RPMI7951 (cell line): ENCODE measurements around the gene PAN3. TPM values are rescaled to one million over a fixed set of nuclear protein-coding genes. Genes with fewer than 3 reads are reported as not detected.

Experiments
- DNase-seq: peaks from one replicate; pipeline ENCODE4 v3.0.0-alpha.2; 2012; ENCODE audit warnings: low read depth
- total RNA-seq: library from RNA; depleted of rRNA; stranded (reverse); fragments of >200 nt; shearing (Covaris generic); gene quantifications from 2 replicates; pipeline ENCODE4 v1.2.3, GENCODE V29; 2014

PAN3 gene
- total RNA-seq, 1 experiment from 2014 or later, result 10.9 TPM

DNA sequence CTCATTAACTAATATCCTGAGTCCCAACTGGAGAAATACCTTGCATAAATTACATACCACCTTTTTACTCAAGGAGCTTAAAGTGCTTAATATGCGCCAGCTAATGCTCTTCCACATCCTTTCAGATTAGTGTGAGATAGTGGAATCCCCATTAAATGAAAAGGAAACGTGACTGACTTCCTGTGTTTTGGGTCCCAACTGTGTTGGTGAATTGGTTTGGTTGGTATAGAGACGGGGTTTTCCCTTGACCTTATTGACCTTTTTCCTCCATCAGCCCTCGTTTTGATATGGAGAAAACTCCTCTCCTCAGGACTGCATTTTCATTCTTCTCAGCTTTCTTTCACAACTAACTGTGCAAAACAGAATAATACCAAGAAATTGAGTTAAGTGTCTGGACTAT lies 163.5 kb downstream of the PAN3 start:
- DNase-seq, result no peak

DNA sequence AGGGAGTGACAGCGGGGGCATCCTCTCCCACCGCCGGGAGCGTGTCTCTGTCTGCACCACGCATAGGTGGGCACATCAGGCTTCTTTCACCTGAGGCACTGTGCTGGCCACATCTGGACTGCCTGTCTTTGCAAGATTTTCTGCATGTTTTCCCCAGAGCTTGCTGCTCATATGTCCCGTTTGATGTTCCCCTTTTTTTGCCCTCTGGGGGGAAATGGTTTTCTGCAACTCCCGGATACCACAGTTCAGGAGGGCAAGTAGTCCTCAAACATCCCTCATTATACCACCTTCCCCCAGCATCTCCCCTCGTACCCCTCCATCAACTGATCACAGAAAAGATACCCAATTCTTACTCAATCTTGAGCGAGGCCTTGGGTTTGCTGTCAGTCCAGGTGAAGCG lies 168.0 kb downstream of the PAN3 start:
- no peak for DNase-seq

DNA sequence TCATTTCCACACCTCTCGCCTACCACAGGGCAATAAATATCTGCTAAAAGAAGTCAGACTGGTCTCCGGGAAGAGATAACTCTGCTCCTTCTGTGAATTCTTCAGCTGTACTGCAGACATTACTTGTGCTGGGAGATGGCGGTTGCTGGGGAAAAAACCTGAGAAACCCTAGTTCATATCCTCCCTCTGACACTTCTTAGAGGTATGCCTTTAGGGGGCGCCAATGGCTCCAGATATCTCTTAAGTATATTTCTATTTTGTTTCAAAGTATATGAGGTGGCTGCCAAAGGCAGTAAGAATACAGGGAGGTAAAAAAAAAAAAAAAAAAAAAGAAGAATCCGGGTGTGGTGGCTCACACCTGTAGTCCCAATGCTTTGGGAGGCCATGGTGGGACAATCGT lies 175.2 kb downstream of the PAN3 start:
- DNase-seq, result no peak

DNA sequence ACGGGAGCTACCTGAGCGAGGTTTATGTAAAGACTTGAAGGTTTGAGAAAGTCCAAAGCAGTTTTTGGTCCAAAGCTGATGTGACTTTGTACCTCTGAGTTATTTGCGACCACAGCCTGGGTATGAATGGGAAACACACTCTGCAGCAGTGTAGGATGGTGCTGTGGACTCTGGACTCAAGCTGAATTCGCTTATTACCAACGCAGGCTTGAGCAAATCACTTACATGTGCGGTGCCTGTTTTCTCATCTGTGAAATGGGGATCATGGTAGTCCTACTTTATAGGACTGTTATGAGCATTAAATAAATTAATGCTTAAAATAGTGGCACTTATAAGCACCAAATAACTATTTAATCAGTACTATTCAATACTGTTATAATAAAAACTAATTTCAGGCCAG lies 176.5 kb downstream of the PAN3 start:
- no peak for DNase-seq

DNA sequence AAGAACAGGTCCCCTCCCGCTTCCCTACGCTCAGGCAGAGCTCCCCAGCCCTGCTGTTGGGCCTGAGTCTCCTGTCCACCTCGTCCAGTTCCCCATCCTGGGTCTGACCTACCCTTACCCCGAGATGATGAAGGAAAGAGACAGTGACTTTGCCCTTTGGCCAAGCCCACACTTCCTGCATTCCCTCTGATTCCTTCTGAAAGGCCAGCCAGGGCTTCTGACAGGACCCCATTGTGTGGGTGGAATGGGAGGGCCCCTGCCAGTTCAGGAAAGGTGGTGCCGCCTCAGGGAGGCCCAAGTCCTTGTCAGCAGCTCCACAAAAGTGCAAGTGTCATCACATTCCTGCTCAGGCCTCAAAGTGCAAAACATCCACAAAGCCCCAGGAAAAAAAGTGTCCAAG lies 177.8 kb downstream of the PAN3 start:
- no peak for DNase-seq

DNA sequence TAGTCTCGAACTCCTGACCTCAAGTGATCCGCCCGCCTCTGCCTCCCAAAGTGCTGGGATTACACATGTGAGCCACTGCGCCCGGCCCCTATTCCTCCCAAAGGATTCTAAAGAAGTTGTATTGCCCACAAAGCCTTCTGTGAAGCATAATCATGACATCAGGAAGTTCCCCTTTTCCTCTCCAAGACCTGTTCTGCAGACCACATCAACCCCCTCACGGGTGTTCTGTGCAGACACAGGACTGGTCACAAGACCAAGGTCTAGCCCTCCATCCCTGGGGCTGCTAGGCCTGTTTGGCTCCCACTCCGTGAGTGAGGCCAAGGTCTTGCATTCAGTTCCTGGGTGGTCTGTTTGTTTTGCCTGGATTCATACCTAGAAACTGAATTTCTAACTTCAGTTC lies 178.5 kb downstream of the PAN3 start:
- no peak for DNase-seq

DNA sequence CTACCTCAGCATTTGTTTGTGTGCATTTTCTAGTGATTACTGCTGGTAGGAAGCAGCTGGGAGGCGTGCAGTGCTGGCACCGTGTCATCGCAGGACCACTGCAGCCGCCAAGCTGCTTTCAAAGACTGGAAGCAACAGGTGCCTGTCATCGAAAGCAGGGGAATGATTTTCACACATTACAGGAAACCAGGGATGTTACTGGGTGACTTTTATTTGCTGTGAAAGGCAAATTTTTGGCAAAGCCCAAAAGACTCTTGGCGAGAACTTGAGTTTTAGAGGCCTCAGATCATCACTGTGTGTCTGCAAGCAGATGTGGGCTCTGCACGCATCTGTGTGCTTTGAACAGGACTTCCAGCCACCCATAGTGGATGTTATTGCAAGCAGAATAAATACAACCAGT lies 180.2 kb downstream of the PAN3 start:
- no peak for DNase-seq

DNA sequence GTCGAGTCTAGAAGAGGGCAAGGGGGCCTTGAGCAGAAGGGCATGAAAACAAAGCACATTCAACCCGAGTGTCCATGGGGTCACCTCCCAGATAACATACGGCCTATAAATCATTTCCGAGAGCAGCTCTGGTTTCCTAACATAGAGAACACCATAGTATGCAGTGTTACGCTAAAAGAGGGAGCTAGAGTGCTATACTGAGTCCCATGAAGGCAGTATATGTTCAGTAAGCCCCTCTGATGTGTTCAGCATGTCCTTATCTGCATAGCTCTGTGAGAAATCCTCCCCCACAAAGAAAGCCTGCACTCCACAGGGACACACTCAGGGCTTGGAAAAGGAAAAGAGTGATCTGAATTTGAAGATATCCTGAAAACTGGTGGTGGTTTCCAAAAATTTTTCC lies 181.2 kb downstream of the PAN3 start:
- DNase-seq, result no peak

DNA sequence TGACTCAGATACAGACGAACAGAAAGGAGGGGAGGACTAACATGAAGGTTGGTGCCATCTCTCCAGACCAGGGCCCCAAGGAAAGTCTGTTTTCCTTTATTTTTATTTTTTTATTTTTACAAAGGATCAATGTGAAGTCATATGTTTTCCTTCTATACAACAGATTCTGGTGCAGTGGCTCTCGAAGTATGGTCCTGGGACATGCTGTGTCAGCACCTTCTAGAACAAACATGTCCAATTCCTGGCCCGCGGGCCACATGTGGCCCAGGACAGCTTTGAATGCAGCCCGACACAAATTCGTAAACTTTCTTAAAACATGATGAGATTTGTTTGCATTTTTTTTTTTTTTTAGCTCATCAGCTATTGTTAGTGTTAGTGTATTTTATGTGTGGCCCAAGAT lies 181.9 kb downstream of the PAN3 start:
- DNase-seq, result no peak

DNA sequence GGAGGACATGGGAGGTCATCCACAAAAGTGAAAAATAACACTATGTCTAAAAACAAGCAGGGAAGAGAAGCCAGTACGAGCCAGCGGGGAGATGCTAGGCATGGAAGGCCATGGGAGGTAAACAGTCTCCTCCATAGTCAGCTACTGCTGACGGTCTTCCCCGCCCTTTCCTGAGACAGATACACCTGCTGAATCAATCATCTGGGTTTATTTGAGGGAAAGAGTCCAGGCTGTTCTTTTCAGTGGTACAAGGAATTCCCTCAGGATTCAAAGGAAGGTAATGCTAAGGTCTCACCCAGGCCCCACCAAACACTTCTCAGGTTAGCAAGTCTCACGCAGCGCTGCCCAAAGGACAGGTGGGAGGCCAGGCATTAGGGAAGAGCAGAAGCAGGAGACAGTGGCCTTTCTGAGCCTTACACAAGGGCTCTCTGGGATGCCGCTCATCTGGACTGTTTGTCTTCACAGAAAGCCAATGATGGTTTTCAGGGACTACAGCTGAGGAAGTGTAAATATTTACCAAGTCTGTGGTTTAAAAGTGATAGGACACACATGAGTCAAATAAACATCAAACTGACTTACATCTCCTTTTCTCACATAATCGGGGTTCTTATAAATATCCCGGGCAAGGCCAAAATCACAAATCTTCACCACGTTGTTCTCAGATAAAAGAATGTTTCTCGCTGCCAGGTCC lies 182.7 kb downstream of the PAN3 start:
- DNase-seq, result no peak

DNA sequence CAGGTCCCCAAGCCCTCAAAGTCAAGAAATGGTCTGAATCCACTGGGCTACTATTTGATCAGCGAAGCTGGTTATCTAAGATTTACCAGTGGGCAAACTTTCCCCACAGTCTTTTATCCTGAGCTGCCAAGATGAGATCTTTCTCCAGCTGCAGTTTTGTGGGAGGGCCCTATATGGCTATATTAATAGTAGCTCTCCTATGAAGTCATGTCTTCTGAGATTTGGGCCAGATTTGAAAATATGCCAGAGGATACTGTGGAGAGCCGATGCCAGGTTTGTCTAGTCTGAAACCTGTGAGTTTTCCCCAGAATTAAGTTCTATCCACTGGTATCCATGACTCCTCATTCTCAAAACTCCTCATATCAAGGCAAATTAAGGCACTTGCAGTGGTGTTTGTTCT lies 183.4 kb downstream of the PAN3 start:
- DNase-seq, result no peak

DNA sequence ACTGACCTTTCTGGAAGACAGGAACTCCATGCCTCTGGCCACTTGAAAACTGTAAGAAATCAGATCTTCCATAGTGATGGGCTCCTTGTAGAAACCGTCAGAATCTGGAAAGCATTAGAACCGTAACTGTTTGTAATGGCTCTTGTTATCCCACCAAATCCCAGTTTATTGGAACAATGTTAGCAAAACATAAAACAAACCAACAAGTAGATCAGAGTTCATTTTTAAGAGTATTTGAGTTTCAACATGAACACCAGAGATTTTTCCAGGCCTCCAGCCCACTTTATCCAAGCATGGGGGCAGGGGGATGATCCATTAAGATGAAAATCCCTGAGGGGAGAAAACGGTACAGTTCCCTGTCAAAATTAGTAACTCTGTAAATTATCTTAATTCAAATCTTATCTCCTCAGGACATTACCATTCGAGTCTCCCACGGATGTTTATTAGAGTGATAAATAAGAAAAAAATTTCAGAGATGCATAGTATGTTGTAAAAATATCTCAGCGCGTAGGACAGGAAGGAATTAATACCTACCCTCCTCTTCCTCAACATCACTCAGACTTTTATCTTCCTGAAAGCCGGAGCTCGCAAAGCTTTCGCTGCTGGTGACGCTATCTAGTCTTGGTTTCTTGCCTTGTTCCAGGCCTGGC lies 184.0 kb downstream of the PAN3 start:
- no peak for DNase-seq

DNA sequence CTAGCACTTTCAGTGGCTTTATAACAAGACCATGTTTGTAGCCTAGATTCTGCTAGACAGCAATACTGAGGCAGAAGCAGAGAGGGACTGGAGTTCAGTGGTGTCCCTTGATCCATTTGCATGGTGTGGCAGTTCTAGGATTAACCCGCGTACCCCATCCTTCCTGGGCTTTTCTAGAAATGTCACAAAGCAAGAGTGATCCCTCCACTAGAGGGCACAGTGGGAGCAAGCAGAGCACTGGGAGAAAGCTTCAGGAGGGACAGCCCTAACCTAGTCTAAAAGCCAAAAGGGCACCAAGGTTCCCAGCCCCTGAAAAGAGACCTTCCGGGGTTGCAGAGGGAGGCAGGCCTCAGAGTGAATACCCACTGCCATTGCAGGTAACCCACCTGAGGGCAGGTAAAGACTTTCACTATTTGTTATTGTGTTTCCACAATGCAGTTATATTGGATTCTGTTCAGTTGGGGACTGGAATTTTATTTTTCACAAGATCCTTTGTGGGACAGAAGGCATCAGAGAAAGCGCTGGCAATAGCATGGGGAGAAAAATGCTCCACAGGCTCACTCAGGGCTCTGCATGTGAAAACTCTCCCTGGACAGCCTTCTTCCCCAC lies 185.9 kb downstream of the PAN3 start:
- peak; percentile 50 for DNase-seq

DNA sequence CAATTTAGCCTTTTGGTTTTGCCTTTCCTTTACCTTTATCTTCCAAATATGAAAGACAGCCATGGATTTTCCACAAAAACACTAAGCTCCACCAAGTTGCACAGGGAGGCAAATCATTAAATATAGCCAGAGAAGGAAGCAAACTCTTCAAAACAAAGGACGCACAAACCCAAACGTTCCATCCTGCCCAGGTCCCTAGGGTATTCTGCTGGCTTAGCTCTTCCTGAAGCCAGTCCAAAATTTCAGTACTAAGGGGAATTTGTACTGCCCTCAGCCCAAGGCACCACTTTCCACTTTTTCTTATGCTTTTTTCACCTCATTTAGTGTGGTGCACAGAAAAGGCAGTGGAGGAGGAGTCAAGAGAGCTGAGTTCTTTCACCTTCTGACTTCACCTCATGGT lies 186.7 kb downstream of the PAN3 start:
- DNase-seq, result no peak

DNA sequence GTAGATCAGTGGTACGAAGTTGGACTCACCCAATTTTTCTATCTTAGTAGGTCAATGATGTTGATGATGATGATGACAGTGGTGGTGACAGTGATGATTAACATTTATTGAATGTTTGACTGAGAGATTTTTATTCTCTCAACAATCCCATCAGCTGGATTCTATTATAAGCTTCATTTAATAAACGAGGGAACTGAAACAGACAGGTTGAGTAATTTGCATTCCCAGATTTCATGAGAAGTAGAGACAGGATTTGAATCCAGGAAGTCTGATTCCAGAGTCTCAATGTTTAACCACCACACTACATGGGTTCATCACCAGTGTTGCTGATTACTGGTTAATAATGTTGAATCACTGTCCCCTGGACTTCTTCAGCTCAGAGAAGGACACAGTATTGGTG lies 187.7 kb downstream of the PAN3 start:
- no peak for DNase-seq

DNA sequence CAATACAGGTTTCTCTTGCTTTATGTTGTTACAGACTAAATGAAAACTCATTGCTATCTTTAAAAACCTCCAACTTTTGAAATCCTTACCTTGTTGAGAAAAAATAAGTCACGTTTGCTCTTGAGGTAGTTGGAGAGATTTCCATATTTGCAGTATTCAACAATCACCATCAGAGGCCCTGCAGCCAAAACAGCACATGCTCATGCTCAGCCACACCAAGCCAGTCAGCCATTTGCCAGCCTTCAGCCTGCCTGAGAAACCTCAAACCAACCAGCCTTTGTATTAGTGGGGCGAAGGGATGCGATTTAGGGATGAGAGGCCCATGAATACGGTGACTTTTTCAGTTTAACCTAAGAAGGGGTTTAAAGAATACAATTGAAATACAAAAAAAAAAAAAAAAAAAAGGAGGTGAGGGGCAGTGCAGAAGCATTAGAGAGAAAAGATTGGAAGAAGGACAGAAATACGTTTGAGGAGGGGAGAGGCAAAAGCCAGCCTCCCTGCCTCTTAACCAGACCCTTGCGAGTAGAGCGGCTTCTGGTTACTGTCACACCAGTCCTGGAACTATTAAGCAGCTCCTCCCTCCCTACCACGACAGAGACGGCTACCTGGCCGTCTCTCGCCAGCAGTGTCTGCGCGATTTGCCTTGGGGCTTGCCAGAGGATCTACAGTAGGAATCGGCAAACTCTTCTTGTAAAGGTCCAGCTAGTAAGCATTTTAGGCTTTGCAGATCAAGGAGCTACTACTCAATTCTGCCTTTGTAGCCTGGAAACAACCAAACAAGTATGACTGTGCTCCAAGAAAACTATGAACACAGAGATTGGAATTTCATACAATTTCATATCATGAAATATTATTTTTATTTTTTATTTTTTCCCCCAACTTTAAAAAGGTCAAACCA lies 189.3 kb downstream of the PAN3 start:
- no peak for DNase-seq

DNA sequence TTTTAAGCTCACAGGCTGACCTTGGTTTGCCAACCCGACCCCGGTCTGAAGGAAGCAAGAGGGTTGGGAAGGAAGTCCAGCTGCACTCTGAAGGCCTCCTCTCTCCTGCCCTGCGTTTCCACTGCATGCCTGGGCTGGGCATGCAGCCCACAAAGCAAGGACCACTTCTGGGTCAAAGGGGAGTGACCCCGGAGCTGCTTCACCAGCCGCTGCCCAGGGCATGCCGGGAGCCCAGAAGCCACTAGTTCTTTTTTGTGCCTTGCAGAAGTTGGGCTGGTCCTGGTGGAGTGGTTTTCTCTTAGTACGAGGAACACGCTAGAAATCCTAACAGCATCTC lies 189.9 kb downstream of the PAN3 start:
- DNase-seq, result no peak

DNA sequence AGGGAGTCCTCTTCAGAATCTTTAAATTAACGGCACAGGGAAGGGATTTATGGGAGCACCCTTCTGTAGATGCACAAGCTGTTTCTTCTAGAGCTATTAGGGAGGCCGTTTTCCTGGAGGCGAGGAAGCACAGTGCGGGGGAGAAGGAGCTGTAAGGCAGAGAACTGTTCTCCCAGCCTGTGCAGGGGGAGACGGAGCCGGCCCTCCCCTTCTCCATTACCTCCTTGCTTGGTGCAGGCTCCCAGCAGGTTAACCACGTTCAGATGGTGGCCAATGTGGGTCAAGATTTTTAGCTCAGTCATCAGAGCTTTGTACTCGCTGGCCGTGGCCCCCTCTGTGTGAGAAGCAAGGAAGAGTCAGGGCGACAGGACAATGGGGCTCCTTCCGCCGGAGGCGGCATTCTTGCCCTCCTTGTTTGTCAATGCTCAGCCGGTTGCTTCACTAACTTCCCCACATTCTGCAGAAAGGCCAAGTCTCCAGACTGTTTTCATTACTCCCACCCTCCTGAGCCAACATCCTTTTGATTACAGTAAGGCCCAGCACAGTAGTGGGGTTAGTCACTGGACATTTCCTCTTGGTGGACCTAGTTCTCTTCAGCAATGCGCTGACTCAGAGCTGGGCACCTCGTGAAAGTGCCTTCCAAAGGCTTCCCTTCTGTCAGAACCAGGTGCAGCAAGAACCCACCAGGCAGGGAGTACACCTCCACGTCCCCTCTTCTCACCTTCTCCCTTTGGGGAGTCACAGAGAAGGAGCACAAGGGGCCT lies 191.2 kb downstream of the PAN3 start:
- no peak for DNase-seq

DNA sequence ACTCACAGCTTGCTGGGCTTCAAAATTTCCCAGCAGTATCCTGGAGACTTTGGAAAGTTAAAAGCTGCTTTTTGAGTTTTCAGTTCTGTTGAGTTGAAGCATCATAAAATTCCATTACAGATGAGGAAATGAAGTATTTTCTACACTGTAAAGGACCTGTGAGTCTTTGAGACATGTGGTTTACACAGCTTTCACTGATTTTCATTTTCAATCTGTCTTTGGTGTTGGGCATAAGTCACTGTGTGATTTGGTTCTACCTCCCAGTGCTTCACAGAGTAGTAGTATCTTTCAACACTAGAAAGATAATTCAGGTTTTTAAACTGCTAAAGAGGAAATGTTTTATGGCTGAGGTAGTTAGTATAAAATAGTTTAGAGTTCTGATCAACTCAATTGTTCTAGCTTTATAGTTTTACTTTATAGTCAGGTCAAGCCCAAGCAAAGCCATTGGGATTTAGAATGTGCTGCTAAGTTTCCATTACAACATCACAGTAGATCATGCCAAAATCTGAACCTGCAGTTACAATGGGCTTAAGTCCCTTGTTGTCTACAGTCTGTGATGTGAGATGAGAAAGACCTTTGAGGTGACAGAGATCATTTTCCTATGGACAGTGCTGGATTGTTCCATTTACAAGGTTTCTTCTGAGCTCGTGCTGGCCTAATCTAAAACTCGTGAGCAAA lies 195.0 kb downstream of the PAN3 start:
- no peak for DNase-seq

DNA sequence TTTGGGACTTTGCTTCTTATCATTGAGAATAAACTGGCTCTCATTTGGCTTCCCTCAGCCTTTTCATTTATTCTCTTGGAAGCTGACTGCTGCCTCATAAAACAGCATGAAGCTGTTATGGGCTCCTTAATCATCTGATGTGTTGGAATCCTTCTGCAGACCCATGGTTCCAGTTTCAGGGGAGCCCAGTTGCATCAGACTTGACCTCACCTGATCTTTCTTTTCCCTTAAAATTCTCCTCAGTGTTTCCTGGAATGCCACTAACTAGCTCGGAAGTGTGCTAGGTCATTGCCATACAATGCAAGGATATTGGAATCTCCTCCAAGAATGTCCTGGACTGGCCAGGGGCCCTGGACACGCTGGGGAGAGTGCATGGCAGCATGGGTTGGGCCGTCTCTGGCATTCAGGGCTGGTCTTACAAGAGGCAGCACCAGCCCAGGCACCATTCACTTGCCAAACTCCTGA lies 197.9 kb downstream of the PAN3 start:
- DNase-seq, result no peak
